SK-N-SH (cell line): Measurements from ENCODE around the gene DHRS7C. TPM values are rescaled to one million over a fixed set of nuclear protein-coding genes. Genes with fewer than 3 reads are reported as not detected.

ENCODE experiments used
- CTCF ChIA-PET: fragments of 300-600, 350-600 bp; formaldehyde crosslinking; extraction: SDS; loops from one replicate; lab custom pipeline; 2021; lab: Yijun Ruan, JAX
- POLR2A ChIA-PET: fragments of 350-600 bp; sonication (Branson Sonifier 250); formaldehyde crosslinking; extraction: SDS; loops from one replicate; lab custom pipeline; 2020; ENCODE audit warnings: antibody characterized with exemption, inconsistent platforms; lab: Yijun Ruan, JAX
- DNase-seq: peaks from one replicate; pipeline ENCODE4 v3.0.0; 2012
- H2AFZ ChIP-seq: fragments of 200-600 bp; sonication (generic); 2 replicates; pipeline ENCODE4 v1.8.1; 2016; ENCODE audit warnings: antibody characterized with exemption, mild to moderate bottlenecking, low read depth
- H3F3A ChIP-seq: fragments of 200-600 bp; sonication (generic); replicated peaks from 2 replicates; pipeline ENCODE3; 2016; ENCODE audit warnings: antibody characterized with exemption, mild to moderate bottlenecking; ENCODE audit not compliant: insufficient read depth
- H3K27ac ChIP-seq, 2 experiments: fragments of 200-500 bp in 1 of 2; fragments of 200-600 bp in 1 of 2; sonication (Bioruptor generic) in 1 of 2; sonication (generic), shearing (Covaris generic) in 1 of 2; 2 replicates each; pipeline versions ENCODE4 v1.5.1 to v1.6.1; 2014 to 2016; ENCODE audit warnings: low read depth in 2 of 2, inconsistent platforms in 1 of 2, low read length in 1 of 2, mild to moderate bottlenecking in 1 of 2, mixed read lengths in 1 of 2
- H3K27me3 ChIP-seq: fragments of 200-600 bp; sonication (generic), shearing (Covaris generic); 2 replicates; pipeline ENCODE4 v1.6.1; 2016; ENCODE audit warnings: mixed run types; ENCODE audit not compliant: insufficient read depth
- H3K36me3 ChIP-seq, 2 experiments: fragments of 200-500 bp in 1 of 2; fragments of 200-600 bp in 1 of 2; sonication (Bioruptor generic) in 1 of 2; sonication (generic) in 1 of 2; replicated peaks in 1 of 2; 2 replicates each; pipeline versions ENCODE3 to v1.5.1; 2014 to 2016; ENCODE audit warnings: low read length in 1 of 2, mild to moderate bottlenecking in 1 of 2; ENCODE audit not compliant: insufficient read depth in 2 of 2, control insufficient read depth in 1 of 2
- H3K4me1 ChIP-seq, 2 experiments: fragments of 200-500 bp in 1 of 2; fragments of 200-600 bp in 1 of 2; sonication (Bioruptor generic) in 1 of 2; sonication (generic), shearing (Covaris generic) in 1 of 2; 2 replicates each; pipeline versions ENCODE4 v1.5.1 to v1.6.1; 2014 to 2016; ENCODE audit warnings: low read depth in 1 of 2, low read length in 1 of 2, mixed run types in 1 of 2; ENCODE audit not compliant: insufficient read depth in 2 of 2, control insufficient read depth in 1 of 2
- H3K4me2 ChIP-seq: fragments of 200-600 bp; sonication (generic), shearing (Covaris generic); 2 replicates; pipeline ENCODE4 v1.6.1; 2017; ENCODE audit warnings: mixed run types
- H3K4me3 ChIP-seq, 2 experiments: fragments of 200-500 bp in 1 of 2; fragments of 200-600 bp in 1 of 2; sonication (Bioruptor generic) in 1 of 2; sonication (generic), shearing (Covaris generic) in 1 of 2; 2 replicates each; pipeline versions ENCODE4 v1.5.1 to v1.8.1; 2014 to 2016; ENCODE audit warnings: low read depth in 2 of 2, inconsistent platforms in 1 of 2, low read length in 1 of 2, mild to moderate bottlenecking in 1 of 2, mixed read lengths in 1 of 2, moderate library complexity in 1 of 2
- H3K79me2 ChIP-seq: fragments of 200-600 bp; sonication (generic); 2 replicates; pipeline ENCODE4 v1.8.1; 2017; ENCODE audit warnings: mild to moderate bottlenecking; ENCODE audit not compliant: insufficient read depth
- H3K9ac ChIP-seq: fragments of 200-600 bp; sonication (generic); 2 replicates; pipeline ENCODE4 v1.6.1; 2017; ENCODE audit warnings: mixed run types
- H3K9me2 ChIP-seq: fragments of 200-600 bp; sonication (generic); 2 replicates; pipeline ENCODE4 v1.6.1; 2017; ENCODE audit warnings: mixed run types
- H3K9me3 ChIP-seq: fragments of 200-600 bp; sonication (generic); 2 replicates; pipeline ENCODE4 v1.6.1; 2017; ENCODE audit warnings: mixed run types, mild to moderate bottlenecking, moderate library complexity
- H4K20me1 ChIP-seq: fragments of 200-600 bp; sonication (generic); 2 replicates; pipeline ENCODE4 v1.6.1; 2017; ENCODE audit warnings: mild to moderate bottlenecking, mixed run types; ENCODE audit not compliant: insufficient read depth
- CHD2 ChIP-seq: fragments of 150-350 bp; IDR thresholded peaks from 2 replicates; pipeline ENCODE4 v1.6.1; 2018; ENCODE audit warnings: low read length; ENCODE audit not compliant: partially characterized antibody
- EP300 ChIP-seq, 2 experiments: IDR thresholded peaks; 2 replicates each; pipeline versions ENCODE4 v1.4.0 to v1.6.1; 2012; ENCODE audit warnings: borderline replicate concordance in 1 of 2, low read depth in 1 of 2, low read length in 1 of 2
- FOXJ3 ChIP-seq: sonication (generic); formaldehyde crosslinking; IDR thresholded peaks from 2 replicates; pipeline ENCODE4 v1.5.1; 2020; ENCODE audit warnings: mild to moderate bottlenecking, missing genetic modification reagents
- FOXM1 ChIP-seq: IDR thresholded peaks from 2 replicates; pipeline ENCODE4 v1.4.0; 2012; ENCODE audit warnings: low read depth, mild to moderate bottlenecking
- GABPA ChIP-seq: IDR thresholded peaks from 2 replicates; pipeline ENCODE4 v1.4.0; 2012; ENCODE audit warnings: low read depth, mild to moderate bottlenecking
- GATA2 ChIP-seq: sonication (generic); formaldehyde crosslinking; IDR thresholded peaks from 2 replicates; pipeline ENCODE4 v1.5.0; 2020; ENCODE audit warnings: mild to moderate bottlenecking, missing genetic modification reagents
- JUND ChIP-seq: IDR thresholded peaks from 2 replicates; pipeline ENCODE4 v1.4.0; 2012
- MEF2A ChIP-seq: IDR thresholded peaks from 2 replicates; pipeline ENCODE4 v1.4.0; 2012; ENCODE audit warnings: low read depth, borderline replicate concordance
- NFIC ChIP-seq: IDR thresholded peaks from 2 replicates; pipeline ENCODE4 v1.4.0; 2012; ENCODE audit warnings: borderline replicate concordance
- RAD21 ChIP-seq: IDR thresholded peaks from 2 replicates; pipeline ENCODE4 v1.6.1; 2012; ENCODE audit warnings: mild to moderate bottlenecking, low read length
- RCOR1 ChIP-seq: fragments of 150-350 bp; IDR thresholded peaks from 2 replicates; pipeline ENCODE4 v1.6.1; 2017; ENCODE audit warnings: antibody characterized with exemption, low read length
- RFX5 ChIP-seq: IDR thresholded peaks from 2 replicates; pipeline ENCODE4 v1.6.1; 2012; ENCODE audit warnings: mild to moderate bottlenecking, improper control_type of control experiment, low read length
- TCF12 ChIP-seq: IDR thresholded peaks from 2 replicates; pipeline ENCODE4 v1.4.0; 2012
- USF1 ChIP-seq: IDR thresholded peaks from 2 replicates; pipeline ENCODE4 v1.4.0; 2012; ENCODE audit warnings: low read depth, borderline replicate concordance
- USF2 ChIP-seq: fragments of 150-350 bp; IDR thresholded peaks from 2 replicates; pipeline ENCODE4 v1.6.1; 2017; ENCODE audit warnings: antibody characterized with exemption, low read length, low read depth, borderline replicate concordance
- ZBTB33 ChIP-seq: IDR thresholded peaks from 2 replicates; pipeline ENCODE4 v1.4.0; 2012; ENCODE audit warnings: low read depth, borderline replicate concordance
- WGBS: methylation state at CpG from one replicate; pipeline ENCODE4 v1.1.6; 2017; ENCODE audit warnings: low lambda C conversion rate; 5-methylcytosine and 5-hydroxymethylcytosine counted together
- polyA plus RNA-seq, 3 experiments: library from polyadenylated mRNA; depleted of rRNA; stranded (reverse); fragments of >200 nt; gene quantifications; 2 replicates each; pipeline ENCODE4 v1.2.3, GENCODE V29; 2012
- TF ChIP-seq, protein P1 (sequence below): IDR thresholded peaks from 2 replicates; pipeline ENCODE4 v1.4.0; 2012; ENCODE audit warnings: low read depth
- TF ChIP-seq, protein P2 (sequence below): IDR thresholded peaks from 2 replicates; pipeline ENCODE4 v1.6.1; 2012; ENCODE audit warnings: mild to moderate bottlenecking, low read depth, low read length, moderate library complexity

The DHRS7C gene
- polyA plus RNA-seq, 1 of the 3 experiments (the other 2 are of a cell fraction), result not detected

DNA sequence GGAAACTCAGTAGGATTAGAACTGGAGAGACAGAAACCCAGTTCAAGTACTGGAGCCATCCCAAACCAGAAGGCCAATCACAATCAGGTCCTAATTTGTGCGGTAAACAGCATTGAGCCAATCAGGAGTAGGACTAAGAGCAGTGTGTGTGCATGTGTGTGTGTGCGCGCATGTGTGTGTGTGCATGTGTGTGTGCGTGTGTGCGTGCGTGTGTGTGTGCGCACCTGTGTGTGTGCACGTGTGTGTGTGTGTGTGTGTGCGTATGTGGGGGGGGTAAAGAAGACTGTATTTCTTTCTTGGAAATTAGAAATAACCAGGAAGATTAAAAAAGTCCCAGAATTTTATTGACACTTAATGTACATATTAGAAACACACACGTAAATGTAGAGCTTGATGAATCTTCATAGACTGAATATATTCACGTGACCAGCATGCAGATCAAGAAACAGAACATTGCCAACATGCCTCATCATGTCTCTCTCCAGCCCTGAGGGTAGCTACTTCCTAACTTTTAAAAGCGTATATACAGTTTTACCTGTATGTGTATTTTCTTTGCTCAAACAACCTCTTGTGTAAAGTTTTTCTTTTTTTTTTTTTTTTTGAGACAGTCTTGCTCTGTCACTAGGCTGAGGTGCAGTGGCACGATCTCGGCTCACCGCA lies 919 bp upstream of the DHRS7C start (continued):
- TF ChIP-seq USF2 (no peak), FOXJ3 (CRISPR knock-in tag) (no peak), TCF12 (no peak), MEF2A (no peak), NFIC (no peak), CHD2 (no peak)
- TF ChIP-seq, protein P1, sequence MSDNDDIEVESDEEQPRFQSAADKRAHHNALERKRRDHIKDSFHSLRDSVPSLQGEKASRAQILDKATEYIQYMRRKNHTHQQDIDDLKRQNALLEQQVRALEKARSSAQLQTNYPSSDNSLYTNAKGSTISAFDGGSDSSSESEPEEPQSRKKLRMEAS, result no peak

GRCh38 chr17:9790316-9790715 lies 1.1 kb downstream of the DHRS7C start:
- Histone ChIP-seq H3K4me3 (no peak overlapping the region), H3K27me3 (peaks cover 24% of the 10 kb centered on the region; the same call in 1 of the 2 replicates), H2AFZ (no peak overlapping the region), H3K9me3 (no peaks in the 10 kb centered on the region), H3K36me3 (no peaks in the 10 kb centered on the region), H3K9me2 (no peaks in the 10 kb centered on the region), H3K4me1 (no peaks in the 10 kb centered on the region), H3K79me2 (no peaks in the 10 kb centered on the region), H3F3A (no peaks in the 10 kb centered on the region), H3K9ac (no peak overlapping the region), H3K4me2 (no peak overlapping the region), H3K27ac (no peak overlapping the region), H4K20me1 (no peaks in the 10 kb centered on the region)
- 12% methylated on average over 4 of the region's 4 CpGs for WGBS
- no peak for DNase-seq
- CTCF ChIA-PET, result interaction anchor here (1.4 kb wide), 1 partner anchor 22 kb away, joined by 4 read pairs; no protein-coding TSS in a partner anchor
- TF ChIP-seq GABPA (no peak), RFX5 (no peak), MEF2A (no peak), ZBTB33 (no peak)
- POLR2A ChIA-PET, result no interaction called here

- no peak overlapping the region for H3K27ac ChIP-seq
- no peaks in the 10 kb centered on the region for H3F3A ChIP-seq
- no peaks in the 10 kb centered on the region for H3K4me1 ChIP-seq
- no peak for DNase-seq
- H3K9me2 ChIP-seq, result no peaks in the 10 kb centered on the region
- peaks cover 24% of the 10 kb centered on the region; the same call in 1 of the 2 replicates for H3K27me3 ChIP-seq
- no peak overlapping the region for H3K4me2 ChIP-seq
- POLR2A ChIA-PET, result no interaction called here
- H4K20me1 ChIP-seq, result no peaks in the 10 kb centered on the region
- 9% methylated on average over 8 of the region's 8 CpGs for WGBS
- H3K9me3 ChIP-seq, result no peaks in the 10 kb centered on the region
- H3K4me3 ChIP-seq, result no peak overlapping the region
- CTCF ChIA-PET, result no interaction called here
- H2AFZ ChIP-seq, result no peak overlapping the region
- no peaks in the 10 kb centered on the region for H3K36me3 ChIP-seq
- no peaks in the 10 kb centered on the region for H3K79me2 ChIP-seq
- H3K9ac ChIP-seq, result no peak overlapping the region
- no peak for TF ChIP-seq JUND
- TF ChIP-seq NFIC, result no peak
- no peak for TF ChIP-seq USF2
- TF ChIP-seq, protein P2, sequence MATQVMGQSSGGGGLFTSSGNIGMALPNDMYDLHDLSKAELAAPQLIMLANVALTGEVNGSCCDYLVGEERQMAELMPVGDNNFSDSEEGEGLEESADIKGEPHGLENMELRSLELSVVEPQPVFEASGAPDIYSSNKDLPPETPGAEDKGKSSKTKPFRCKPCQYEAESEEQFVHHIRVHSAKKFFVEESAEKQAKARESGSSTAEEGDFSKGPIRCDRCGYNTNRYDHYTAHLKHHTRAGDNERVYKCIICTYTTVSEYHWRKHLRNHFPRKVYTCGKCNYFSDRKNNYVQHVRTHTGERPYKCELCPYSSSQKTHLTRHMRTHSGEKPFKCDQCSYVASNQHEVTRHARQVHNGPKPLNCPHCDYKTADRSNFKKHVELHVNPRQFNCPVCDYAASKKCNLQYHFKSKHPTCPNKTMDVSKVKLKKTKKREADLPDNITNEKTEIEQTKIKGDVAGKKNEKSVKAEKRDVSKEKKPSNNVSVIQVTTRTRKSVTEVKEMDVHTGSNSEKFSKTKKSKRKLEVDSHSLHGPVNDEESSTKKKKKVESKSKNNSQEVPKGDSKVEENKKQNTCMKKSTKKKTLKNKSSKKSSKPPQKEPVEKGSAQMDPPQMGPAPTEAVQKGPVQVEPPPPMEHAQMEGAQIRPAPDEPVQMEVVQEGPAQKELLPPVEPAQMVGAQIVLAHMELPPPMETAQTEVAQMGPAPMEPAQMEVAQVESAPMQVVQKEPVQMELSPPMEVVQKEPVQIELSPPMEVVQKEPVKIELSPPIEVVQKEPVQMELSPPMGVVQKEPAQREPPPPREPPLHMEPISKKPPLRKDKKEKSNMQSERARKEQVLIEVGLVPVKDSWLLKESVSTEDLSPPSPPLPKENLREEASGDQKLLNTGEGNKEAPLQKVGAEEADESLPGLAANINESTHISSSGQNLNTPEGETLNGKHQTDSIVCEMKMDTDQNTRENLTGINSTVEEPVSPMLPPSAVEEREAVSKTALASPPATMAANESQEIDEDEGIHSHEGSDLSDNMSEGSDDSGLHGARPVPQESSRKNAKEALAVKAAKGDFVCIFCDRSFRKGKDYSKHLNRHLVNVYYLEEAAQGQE, result no peak
- no peak for TF ChIP-seq GATA2 (CRISPR knock-in tag)
- TF ChIP-seq RCOR1, result no peak
- TF ChIP-seq RAD21, result no peak
- no peak for TF ChIP-seq USF1
- no peak for TF ChIP-seq EP300 (IDR thresholded peaks at IDR 0.05; ENCODE audit: borderline replicate concordance in 1 of 2, low read depth in 1 of 2, low read length in 1 of 2)
- no peak for TF ChIP-seq FOXM1
Measured at GRCh38 chr17:9788601-9789000, 2.8 kb downstream of the DHRS7C start.
